ENCODE measurements around the gene ZNF236. TPM values are rescaled to one million over a fixed set of nuclear protein-coding genes. Genes with fewer than 3 reads are reported as not detected.
"Not testable (repeated sequence)": the region's sequence is repeated elsewhere in the genome, so short reads cannot be mapped to it uniquely, and the experiment has no call there.

The ZNF236 gene
- total RNA-seq, 4 donors from 2014 or later, result 6.2 to 16.5 (median 10.7) TPM

DNA sequence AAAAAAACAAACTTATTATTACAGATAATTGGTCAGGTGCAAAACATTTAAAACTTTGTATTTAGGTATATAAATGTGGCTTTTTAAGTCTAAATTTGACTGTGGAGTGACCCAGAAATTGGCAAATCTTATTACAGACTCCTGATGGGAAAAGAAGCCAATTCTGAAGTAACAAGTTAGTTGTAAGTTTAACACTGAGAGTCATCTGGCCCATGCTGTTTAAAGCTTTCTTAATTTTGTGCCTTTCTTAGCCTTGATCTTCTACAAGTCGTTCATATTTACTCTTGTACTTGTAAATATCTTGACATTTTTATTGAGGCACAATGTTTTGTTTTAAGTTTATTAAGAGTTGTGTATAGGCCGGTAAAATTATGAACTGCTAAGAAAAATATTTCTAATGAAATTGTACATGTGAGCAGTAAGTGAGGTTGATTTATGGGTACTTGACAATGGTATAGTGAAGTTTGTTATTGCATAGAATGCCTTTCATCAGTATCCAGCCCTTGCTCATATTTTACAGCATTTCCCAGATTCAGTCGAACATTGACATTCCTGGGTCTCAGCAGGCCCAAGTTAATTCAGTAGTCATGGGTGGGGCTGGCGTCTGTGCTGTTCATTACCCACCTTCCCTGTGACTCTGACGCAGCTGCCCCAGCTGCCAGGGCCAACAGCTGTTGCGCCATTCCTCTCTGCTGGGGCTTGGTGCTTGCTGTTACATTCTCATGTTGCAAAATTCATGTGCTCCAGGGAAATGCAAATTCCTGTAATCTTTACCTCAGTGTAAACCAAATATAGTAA, 121.4 kb downstream of the ZNF236 start:
- DNase-seq, result no peak
- no peak overlapping the region for H3K4me3 ChIP-seq
- H3K27me3 ChIP-seq, result no peaks in the 10 kb centered on the region
- no peaks in the 10 kb centered on the region for H3K9me3 ChIP-seq
- no peak for TF ChIP-seq POLR2A (IDR thresholded peaks at IDR 0.05)
- TF ChIP-seq, protein P1, sequence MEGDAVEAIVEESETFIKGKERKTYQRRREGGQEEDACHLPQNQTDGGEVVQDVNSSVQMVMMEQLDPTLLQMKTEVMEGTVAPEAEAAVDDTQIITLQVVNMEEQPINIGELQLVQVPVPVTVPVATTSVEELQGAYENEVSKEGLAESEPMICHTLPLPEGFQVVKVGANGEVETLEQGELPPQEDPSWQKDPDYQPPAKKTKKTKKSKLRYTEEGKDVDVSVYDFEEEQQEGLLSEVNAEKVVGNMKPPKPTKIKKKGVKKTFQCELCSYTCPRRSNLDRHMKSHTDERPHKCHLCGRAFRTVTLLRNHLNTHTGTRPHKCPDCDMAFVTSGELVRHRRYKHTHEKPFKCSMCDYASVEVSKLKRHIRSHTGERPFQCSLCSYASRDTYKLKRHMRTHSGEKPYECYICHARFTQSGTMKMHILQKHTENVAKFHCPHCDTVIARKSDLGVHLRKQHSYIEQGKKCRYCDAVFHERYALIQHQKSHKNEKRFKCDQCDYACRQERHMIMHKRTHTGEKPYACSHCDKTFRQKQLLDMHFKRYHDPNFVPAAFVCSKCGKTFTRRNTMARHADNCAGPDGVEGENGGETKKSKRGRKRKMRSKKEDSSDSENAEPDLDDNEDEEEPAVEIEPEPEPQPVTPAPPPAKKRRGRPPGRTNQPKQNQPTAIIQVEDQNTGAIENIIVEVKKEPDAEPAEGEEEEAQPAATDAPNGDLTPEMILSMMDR (IDR thresholded peaks at IDR 0.05), result no peak
- H3K36me3 ChIP-seq, result peaks cover 3 to 75% (median 4%) of the 10 kb centered on the region in 3 donors
- no peaks in the 10 kb centered on the region for H3K4me1 ChIP-seq
- H3K27ac ChIP-seq, result no peak overlapping the region
- 78 to 82% methylated on average over 6 of the region's 6 CpGs for WGBS, 2 donors
- intact Hi-C loops (cut with DNase I), result no loop called here

DNA sequence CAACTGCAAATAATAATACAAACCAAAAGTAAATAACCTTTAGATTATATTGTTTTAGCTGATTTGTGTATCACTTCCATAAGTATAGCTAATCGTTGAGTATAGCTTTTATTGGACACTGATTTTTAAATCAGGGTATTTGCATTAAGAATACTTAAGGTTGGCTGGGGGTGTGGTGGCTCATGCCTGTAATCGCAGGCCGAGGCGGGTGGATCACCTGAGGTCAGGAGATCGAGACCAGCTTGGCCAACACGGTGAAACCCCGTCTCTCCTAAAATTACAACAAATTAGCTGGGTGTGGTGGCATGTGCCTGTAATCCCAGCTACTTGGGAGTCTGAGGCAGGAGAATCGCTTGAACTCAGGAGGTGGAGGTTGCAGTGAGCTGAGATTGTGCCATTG, 122.0 kb downstream of the ZNF236 start:
- peaks cover 0 to 75% (median 0%) of the 10 kb centered on the region in 3 donors for H3K36me3 ChIP-seq
- DNase-seq; H3K27me3 ChIP-seq; H3K4me1 ChIP-seq; intact Hi-C loops (cut with DNase I); H3K27ac ChIP-seq; H3K9me3 ChIP-seq; H3K4me3 ChIP-seq: not testable (repeated sequence)
- 95 to 96% methylated on average over 8 of the region's 8 CpGs for whole genome bisulfite sequencing, 2 donors

DNA sequence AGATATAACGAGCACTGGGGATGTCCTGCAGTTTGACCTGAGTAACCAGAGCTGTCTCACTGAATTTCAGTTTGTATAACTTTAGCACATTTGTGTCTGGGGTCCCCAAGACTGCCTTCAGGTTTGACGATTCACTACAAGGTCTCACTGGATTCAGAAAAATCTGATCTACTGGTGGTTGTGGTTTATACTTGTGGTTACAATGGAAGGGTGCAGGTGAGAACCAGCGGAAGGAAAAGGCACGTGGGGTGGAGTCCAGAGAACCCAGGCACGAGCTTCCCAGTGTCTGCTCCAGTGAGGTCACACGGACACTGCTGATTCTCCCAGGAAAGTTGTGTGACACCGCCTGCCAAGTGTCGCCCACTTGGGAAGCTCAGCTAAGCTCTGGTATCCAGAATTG, 126.0 kb downstream of the ZNF236 start:
- WGBS, 2 donors, result 89% methylated on average over 8 of the region's 8 CpGs
- peaks cover 0 to 83% (median 10%) of the 10 kb centered on the region in 3 donors for H3K36me3 ChIP-seq

DNA sequence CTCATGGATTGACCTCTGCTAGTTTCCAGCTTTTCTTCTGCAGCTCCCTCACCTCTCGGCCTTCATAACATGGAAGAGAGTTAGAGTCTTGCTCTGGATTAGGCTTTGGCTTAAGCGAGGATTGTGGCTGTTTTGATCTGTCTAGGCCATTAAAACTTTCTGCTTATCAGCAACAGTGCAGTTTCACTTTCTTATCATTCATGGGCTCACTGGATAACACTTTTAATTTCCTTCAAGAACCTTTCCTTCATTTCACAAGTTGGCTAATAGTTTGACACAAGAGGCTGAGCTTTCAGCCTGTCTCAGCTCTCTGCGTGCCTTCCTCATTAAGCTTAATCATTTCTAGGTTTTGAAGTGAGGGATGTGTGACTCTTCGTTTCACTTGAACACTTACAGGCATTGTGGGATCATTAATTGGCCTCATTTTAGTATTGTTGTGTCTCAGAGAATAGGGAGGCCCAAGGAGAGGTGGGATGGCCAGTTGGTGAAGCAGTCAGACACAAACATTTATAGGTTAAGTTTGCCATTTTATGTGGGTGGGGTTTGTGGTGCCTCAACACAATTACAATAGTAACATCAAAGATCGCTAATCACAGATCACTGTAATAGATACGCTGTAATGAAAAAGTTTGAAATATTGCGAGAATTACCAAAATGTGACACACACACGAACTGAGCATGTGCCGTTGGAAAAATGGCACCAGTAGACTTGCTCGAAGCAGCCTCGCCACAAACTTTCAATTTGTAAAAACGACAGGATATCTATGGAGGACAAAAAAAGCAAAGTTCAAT, 129.3 kb downstream of the ZNF236 start:
- TF ChIP-seq, protein P1 (IDR thresholded peaks at IDR 0.05), result no peak
- no peak for TF ChIP-seq POLR2A (IDR thresholded peaks at IDR 0.05)
- 87 to 89% methylated on average over 12 of the region's 12 CpGs for WGBS, 2 donors
- no peak overlapping the region for H3K4me3 ChIP-seq
- intact Hi-C loops (cut with DNase I), result no loop called here
- H3K27me3 ChIP-seq, result no peaks in the 10 kb centered on the region
- no peak overlapping the region for H3K27ac ChIP-seq
- H3K9me3 ChIP-seq, result no peaks in the 10 kb centered on the region
- H3K36me3 ChIP-seq, result peaks cover 5 to 84% (median 10%) of the 10 kb centered on the region in 3 donors
- DNase-seq, result no peak
- H3K4me1 ChIP-seq, result peaks cover 0 to 12% (median 0%) of the 10 kb centered on the region in 3 donors

More for the DNA sequence above, 126.0 kb downstream of the ZNF236 start:
- intact Hi-C loops (cut with DNase I), result no loop called here
- H3K27me3 ChIP-seq, result no peaks in the 10 kb centered on the region
- no peak overlapping the region for H3K27ac ChIP-seq
- TF ChIP-seq POLR2A (IDR thresholded peaks at IDR 0.05), result no peak
- TF ChIP-seq, protein P1 (IDR thresholded peaks at IDR 0.05), result no peak
- peaks cover 0 to 3% (median 0%) of the 10 kb centered on the region in 3 donors for H3K4me1 ChIP-seq
- H3K9me3 ChIP-seq, result no peaks in the 10 kb centered on the region
- no peak for DNase-seq
- H3K4me3 ChIP-seq, result no peak overlapping the region

DNA sequence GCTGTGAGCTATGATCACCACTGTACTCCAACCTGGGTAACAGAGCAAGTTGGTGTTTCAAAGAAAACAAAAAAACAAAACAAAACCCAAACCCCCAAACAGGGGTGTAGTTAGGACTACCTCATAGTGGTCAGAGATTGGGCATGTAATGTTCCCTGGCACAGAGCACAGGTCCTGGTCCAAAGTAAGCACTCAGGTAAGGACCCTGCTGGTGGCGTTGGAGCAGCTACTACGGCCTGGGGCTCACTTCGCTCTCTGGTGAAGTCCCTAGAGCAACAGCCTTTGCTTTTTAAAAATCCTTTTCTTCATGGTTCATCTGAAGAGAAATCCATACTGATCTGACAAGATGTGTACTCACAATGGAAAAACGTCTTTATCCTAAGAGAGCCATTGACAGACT, 130.4 kb downstream of the ZNF236 start:
- WGBS, 2 donors, result 72 to 85% methylated on average over 4 of the region's 4 CpGs
- peaks cover 0 to 12% (median 0%) of the 10 kb centered on the region in 3 donors for H3K4me1 ChIP-seq
- no peak overlapping the region for H3K27ac ChIP-seq
- H3K4me3 ChIP-seq, result no peak overlapping the region
- H3K36me3 ChIP-seq, result peaks cover 7 to 85% (median 10%) of the 10 kb centered on the region in 3 donors
- no peak for DNase-seq
- H3K27me3 ChIP-seq, result no peaks in the 10 kb centered on the region
- TF ChIP-seq, protein P1 (IDR thresholded peaks at IDR 0.05), result no peak
- no peak for TF ChIP-seq POLR2A (IDR thresholded peaks at IDR 0.05)
- H3K9me3 ChIP-seq, result no peaks in the 10 kb centered on the region
- intact Hi-C loops (cut with DNase I), result no loop called here
